Measurements from ENCODE around the gene EHMT1. TPM values are rescaled to one million over a fixed set of nuclear protein-coding genes. Genes with fewer than 3 reads are reported as not detected.

Gene EHMT1
- total RNA-seq, 2 experiments from 2014 or later: 65.9 to 66.3 TPM

GRCh38 chr9:137741330-137741729 is 122.5 kb downstream of the EHMT1 start:
- no peak for DNase-seq

GRCh38 chr9:137742698-137743097 is 123.9 kb downstream of the EHMT1 start:
- Mint-ChIP-seq H3K4me1 (peaks cover 18% of the 10 kb centered on the region), H3K27me3 (no peaks in the 10 kb centered on the region), H3K27ac (peak overlapping the region; percentile 58), H3K4me3 (no peak overlapping the region), H3K36me3 (peaks cover 15% of the 10 kb centered on the region), H3K9me3 (no peaks in the 10 kb centered on the region)
- no peak for DNase-seq

More at GRCh38 chr9:137741330-137741729, 122.5 kb downstream of the EHMT1 start:
- no peaks in the 10 kb centered on the region for H3K27me3 Mint-ChIP-seq
- no peak overlapping the region for H3K27ac Mint-ChIP-seq
- H3K4me3 Mint-ChIP-seq: no peak overlapping the region
- peaks cover 18% of the 10 kb centered on the region for H3K4me1 Mint-ChIP-seq
- H3K9me3 Mint-ChIP-seq: no peaks in the 10 kb centered on the region
- peaks cover 12% of the 10 kb centered on the region for H3K36me3 Mint-ChIP-seq

- no peak for DNase-seq
- H3K9me3 Mint-ChIP-seq: no peaks in the 10 kb centered on the region
- no peak overlapping the region for H3K27ac Mint-ChIP-seq
- peaks cover 18% of the 10 kb centered on the region for H3K4me1 Mint-ChIP-seq
- H3K27me3 Mint-ChIP-seq: no peaks in the 10 kb centered on the region
- peaks cover 15% of the 10 kb centered on the region for H3K36me3 Mint-ChIP-seq
- no peak overlapping the region for H3K4me3 Mint-ChIP-seq
Observed at GRCh38 chr9:137743695-137744094, 124.9 kb downstream of the EHMT1 start.

- no peak for DNase-seq
- H3K27ac Mint-ChIP-seq: no peak overlapping the region
- H3K4me1 Mint-ChIP-seq: peaks cover 17% of the 10 kb centered on the region
- H3K9me3 Mint-ChIP-seq: no peaks in the 10 kb centered on the region
- no peaks in the 10 kb centered on the region for H3K27me3 Mint-ChIP-seq
- no peak overlapping the region for H3K4me3 Mint-ChIP-seq
- H3K36me3 Mint-ChIP-seq: peaks cover 15% of the 10 kb centered on the region
Observed at GRCh38 chr9:137744632-137745183, 125.9 kb downstream of the EHMT1 start.

- Mint-ChIP-seq H3K27me3 (no peaks in the 10 kb centered on the region), H3K27ac (peak overlapping the region; percentile 62), H3K9me3 (no peaks in the 10 kb centered on the region), H3K36me3 (peaks cover 13% of the 10 kb centered on the region), H3K4me1 (peaks cover 12% of the 10 kb centered on the region), H3K4me3 (no peak overlapping the region)
- DNase-seq: peak; percentile 20
Observed at GRCh38 chr9:137745541-137745991, 126.8 kb downstream of the EHMT1 start.

- Mint-ChIP-seq H3K27ac (no peak overlapping the region), H3K4me1 (peaks cover 12% of the 10 kb centered on the region), H3K27me3 (no peaks in the 10 kb centered on the region), H3K9me3 (no peaks in the 10 kb centered on the region), H3K4me3 (no peak overlapping the region), H3K36me3 (peaks cover 24% of the 10 kb centered on the region)
- DNase-seq: no peak
Observed at GRCh38 chr9:137748311-137748710, 129.5 kb downstream of the EHMT1 start.

- no peak for DNase-seq
- Mint-ChIP-seq H3K27me3 (no peaks in the 10 kb centered on the region), H3K4me1 (peaks cover 12% of the 10 kb centered on the region), H3K27ac (no peak overlapping the region), H3K36me3 (peaks cover 26% of the 10 kb centered on the region), H3K9me3 (no peaks in the 10 kb centered on the region), H3K4me3 (no peak overlapping the region)
Observed at GRCh38 chr9:137748741-137749140, 129.9 kb downstream of the EHMT1 start.

GRCh38 chr9:137749511-137749910 is 130.7 kb downstream of the EHMT1 start:
- H3K27ac Mint-ChIP-seq: no peak overlapping the region
- H3K4me3 Mint-ChIP-seq: no peak overlapping the region
- peaks cover 12% of the 10 kb centered on the region for H3K4me1 Mint-ChIP-seq
- no peak for DNase-seq
- no peaks in the 10 kb centered on the region for H3K27me3 Mint-ChIP-seq
- H3K36me3 Mint-ChIP-seq: peaks cover 31% of the 10 kb centered on the region
- no peaks in the 10 kb centered on the region for H3K9me3 Mint-ChIP-seq

GRCh38 chr9:137750007-137750406 is 131.2 kb downstream of the EHMT1 start:
- DNase-seq: no peak
- Mint-ChIP-seq H3K4me3 (no peak overlapping the region), H3K27ac (no peak overlapping the region), H3K4me1 (peaks cover 8% of the 10 kb centered on the region), H3K27me3 (no peaks in the 10 kb centered on the region), H3K36me3 (peaks cover 34% of the 10 kb centered on the region), H3K9me3 (no peaks in the 10 kb centered on the region)

GRCh38 chr9:137750566-137750965 is 131.8 kb downstream of the EHMT1 start:
- Mint-ChIP-seq H3K9me3 (peaks cover 5% of the 10 kb centered on the region), H3K4me1 (peaks cover 4% of the 10 kb centered on the region), H3K36me3 (peaks cover 39% of the 10 kb centered on the region), H3K27ac (no peak overlapping the region), H3K27me3 (no peaks in the 10 kb centered on the region), H3K4me3 (no peak overlapping the region)
- no peak for DNase-seq

GRCh38 chr9:137751616-137752015 is 132.8 kb downstream of the EHMT1 start:
- Mint-ChIP-seq H3K4me3 (no peak overlapping the region), H3K27ac (no peak overlapping the region), H3K4me1 (no peaks in the 10 kb centered on the region), H3K9me3 (peaks cover 7% of the 10 kb centered on the region), H3K27me3 (no peaks in the 10 kb centered on the region), H3K36me3 (peaks cover 48% of the 10 kb centered on the region)
- no peak for DNase-seq

- H3K36me3 Mint-ChIP-seq: peaks cover 51% of the 10 kb centered on the region
- no peak for DNase-seq
- H3K9me3 Mint-ChIP-seq: peaks cover 7% of the 10 kb centered on the region
- H3K4me3 Mint-ChIP-seq: no peak overlapping the region
- peaks cover 7% of the 10 kb centered on the region for H3K4me1 Mint-ChIP-seq
- no peak overlapping the region for H3K27ac Mint-ChIP-seq
- no peaks in the 10 kb centered on the region for H3K27me3 Mint-ChIP-seq
Observed at GRCh38 chr9:137752426-137752825, 133.6 kb downstream of the EHMT1 start.

GRCh38 chr9:137753192-137753765 is 134.5 kb downstream of the EHMT1 start:
- H3K27ac Mint-ChIP-seq: no peak overlapping the region
- no peaks in the 10 kb centered on the region for H3K27me3 Mint-ChIP-seq
- peaks cover 7% of the 10 kb centered on the region for H3K9me3 Mint-ChIP-seq
- peaks cover 55% of the 10 kb centered on the region for H3K36me3 Mint-ChIP-seq
- H3K4me3 Mint-ChIP-seq: no peak overlapping the region
- H3K4me1 Mint-ChIP-seq: peaks cover 15% of the 10 kb centered on the region
- DNase-seq: no peak

- H3K27me3 Mint-ChIP-seq: no peaks in the 10 kb centered on the region
- no peak for DNase-seq
- no peak overlapping the region for H3K27ac Mint-ChIP-seq
- peaks cover 68% of the 10 kb centered on the region for H3K36me3 Mint-ChIP-seq
- H3K4me1 Mint-ChIP-seq: peaks cover 17% of the 10 kb centered on the region
- peaks cover 7% of the 10 kb centered on the region for H3K9me3 Mint-ChIP-seq
- no peak overlapping the region for H3K4me3 Mint-ChIP-seq
Observed at GRCh38 chr9:137755261-137755927, 136.6 kb downstream of the EHMT1 start.

- peaks cover 71% of the 10 kb centered on the region for H3K36me3 Mint-ChIP-seq
- no peak overlapping the region for H3K4me3 Mint-ChIP-seq
- no peak overlapping the region for H3K27ac Mint-ChIP-seq
Observed at GRCh38 chr9:137756045-137756744, 137.4 kb downstream of the EHMT1 start.

More at GRCh38 chr9:137756045-137756744, 137.4 kb downstream of the EHMT1 start:
- no peak for DNase-seq
- Mint-ChIP-seq H3K9me3 (peaks cover 7% of the 10 kb centered on the region), H3K4me1 (peaks cover 17% of the 10 kb centered on the region), H3K27me3 (no peaks in the 10 kb centered on the region)

Data from activated naive CD8-positive, alpha-beta T cell treated with anti-CD3 and anti-CD28 coated beads for 36 hours (primary cell).